GM12891 (cell line): ENCODE measurements around the gene ERP29.

Experiments
- PAX5 ChIP-seq: IDR thresholded peaks from 2 replicates; pipeline ENCODE4 v1.6.1; 2011; ENCODE audit warnings: low read length, moderate library complexity, mild to moderate bottlenecking; ENCODE audit not compliant: insufficient read depth, severe bottlenecking
- POLR2A ChIP-seq: IDR thresholded peaks from 2 replicates; pipeline ENCODE4 v1.6.1; 2011; ENCODE audit warnings: low read depth, low read length, control low read depth
- POLR2AphosphoS5 ChIP-seq: IDR thresholded peaks from 2 replicates; pipeline ENCODE4 v1.6.1; 2011; ENCODE audit warnings: low read depth, low read length, control low read depth
- POU2F2 ChIP-seq: IDR thresholded peaks from 2 replicates; pipeline ENCODE4 v1.6.1; 2011; ENCODE audit warnings: low read depth, mild to moderate bottlenecking, control low read depth, low read length, moderate library complexity
- SPI1 ChIP-seq: IDR thresholded peaks from 2 replicates; pipeline ENCODE4 v1.6.1; 2011; ENCODE audit warnings: low read depth, low read length, control low read depth

DNA sequence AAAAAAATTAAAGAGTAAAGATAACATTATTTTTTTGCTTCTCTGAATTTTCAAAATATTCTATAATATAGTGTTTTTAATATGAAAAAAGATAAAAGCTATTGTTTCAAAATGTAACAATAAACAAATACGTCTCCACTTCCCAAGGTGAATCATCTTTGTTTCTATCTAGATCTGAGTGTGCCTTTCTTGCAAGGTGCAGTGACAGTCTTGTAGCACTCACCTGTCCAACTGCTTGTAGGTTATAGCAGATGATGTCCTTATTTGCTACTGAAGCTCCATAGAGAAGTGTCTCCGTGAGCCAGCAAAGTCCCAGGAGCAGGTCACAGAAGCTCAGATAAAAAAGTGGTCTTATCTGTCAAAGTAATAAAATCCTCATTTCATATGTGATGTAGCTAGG is 21.7 kb upstream of the ERP29 start:
- no peak for TF ChIP-seq SPI1
- TF ChIP-seq POLR2AphosphoS5: no peak
- no peak for TF ChIP-seq POLR2A
- TF ChIP-seq PAX5: no peak
- no peak for TF ChIP-seq POU2F2
